Thoracic aorta (tissue), 2 donors: Measurements from ENCODE around the gene CDK6. TPM values are rescaled to one million over a fixed set of nuclear protein-coding genes. Genes with fewer than 3 reads are reported as not detected.

ENCODE experiments used
- ATAC-seq: fragments of 150-250 bp; one replicate; pipeline ENCODE4 v1.8.0; 2017; ENCODE audit warnings: low read depth; ENCODE audit not compliant: insufficient number of reproducible peaks, low FRiP score
- DNase-seq: peaks from one replicate; pipeline ENCODE4 v3.0.0-alpha.2; 2020; ENCODE audit warnings: low spot score
- H3K27ac ChIP-seq, 2 donors: fragments of 200-600 bp; sonication (generic); 1 replicate in 1 of 2; 2 replicates in 1 of 2; pipeline ENCODE4 v1.5.1; 2016; ENCODE audit warnings: mild to moderate bottlenecking in 2 of 2, moderate library complexity in 2 of 2
- H3K27me3 ChIP-seq: fragments of 200-600 bp; sonication (generic); replicated peaks from 2 replicates; pipeline ENCODE4 v1.6.0; 2016; ENCODE audit warnings: mild to moderate bottlenecking; ENCODE audit not compliant: insufficient read depth
- H3K36me3 ChIP-seq: fragments of 200-600 bp; sonication (generic); one replicate; pipeline ENCODE4 v1.5.1; 2016
- H3K4me1 ChIP-seq, 2 donors: fragments of 200-600 bp; sonication (generic); 1 replicate in 1 of 2; 2 replicates in 1 of 2; pipeline versions ENCODE4 v1.5.1 to v1.6.0; 2016; ENCODE audit warnings: low read depth in 2 of 2, mild to moderate bottlenecking in 1 of 2; ENCODE audit not compliant: control insufficient read depth in 1 of 2
- H3K4me3 ChIP-seq: fragments of 200-600 bp; sonication (generic); 2 replicates; pipeline ENCODE4 v1.5.1; 2016; ENCODE audit warnings: mild to moderate bottlenecking
- H3K9me3 ChIP-seq: fragments of 200-600 bp; sonication (generic); 2 replicates; pipeline ENCODE4 v1.5.1; 2016
- CTCF ChIP-seq: fragments of 200-600 bp; sonication (generic); IDR thresholded peaks from one replicate; pipeline ENCODE4 v1.5.1; 2019; ENCODE audit warnings: antibody characterized with exemption
- total RNA-seq, 2 donors: library from RNA; depleted of rRNA; stranded (reverse); fragments of >200 nt; gene quantifications; one replicate each; pipeline versions ENCODE4 v1.1.0 to v1.2.3, GENCODE V29; 2016

CDK6 gene
- total RNA-seq, 2 donors from 2014 or later = 25.5 to 31.8 TPM

DNA sequence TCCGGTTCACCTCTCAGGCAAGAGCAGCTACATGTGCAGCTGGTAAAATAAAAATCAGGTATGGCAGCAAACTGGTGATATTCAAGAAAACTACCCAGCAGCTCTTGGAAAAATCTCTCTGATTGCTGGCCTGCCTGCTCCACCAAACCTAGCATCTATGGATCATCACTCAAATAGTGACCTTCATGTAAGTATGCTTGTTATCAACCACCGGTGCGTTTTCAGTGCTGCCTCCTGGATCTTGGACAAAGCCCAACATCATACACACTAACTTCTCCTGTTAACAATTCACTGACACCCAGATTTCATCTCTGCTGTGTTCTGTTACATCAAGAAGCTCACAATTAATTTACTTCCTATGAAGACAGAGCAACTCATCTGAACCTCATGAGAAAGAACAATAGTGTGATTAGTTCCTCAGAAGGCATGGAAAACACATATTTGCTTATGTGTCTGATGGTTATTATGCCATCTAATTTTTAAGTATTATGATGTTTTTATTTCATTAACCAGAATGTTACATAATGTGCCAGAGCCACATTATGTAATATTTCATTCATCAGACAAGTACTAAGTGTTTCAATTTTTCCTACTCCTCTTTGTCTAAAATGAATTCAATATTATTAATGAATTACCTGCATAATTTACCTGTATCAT is 8.8 kb downstream of the CDK6 start:
- Histone ChIP-seq H3K27ac (no peak overlapping the region), H3K36me3 (no peaks in the 10 kb centered on the region), H3K9me3 (no peaks in the 10 kb centered on the region), H3K4me1 (peaks cover 29 to 49% of the 10 kb centered on the region in 2 donors), H3K27me3 (no peaks in the 10 kb centered on the region), H3K4me3 (no peak overlapping the region)
- TF ChIP-seq CTCF = no peak
- ATAC-seq (no peak), DNase-seq (no peak)

- H3K4me1 ChIP-seq = peaks cover 25 to 37% of the 10 kb centered on the region in 2 donors
- H3K36me3 ChIP-seq = no peaks in the 10 kb centered on the region
- H3K27me3 ChIP-seq = no peaks in the 10 kb centered on the region
- no peak for ATAC-seq
- no peak for TF ChIP-seq CTCF
- H3K27ac ChIP-seq = no peak overlapping the region
- no peak overlapping the region for H3K4me3 ChIP-seq
- DNase-seq = no peak
- no peaks in the 10 kb centered on the region for H3K9me3 ChIP-seq
Measured at GRCh38 chr7:92826258-92826938, 10.0 kb downstream of the CDK6 start.

DNA sequence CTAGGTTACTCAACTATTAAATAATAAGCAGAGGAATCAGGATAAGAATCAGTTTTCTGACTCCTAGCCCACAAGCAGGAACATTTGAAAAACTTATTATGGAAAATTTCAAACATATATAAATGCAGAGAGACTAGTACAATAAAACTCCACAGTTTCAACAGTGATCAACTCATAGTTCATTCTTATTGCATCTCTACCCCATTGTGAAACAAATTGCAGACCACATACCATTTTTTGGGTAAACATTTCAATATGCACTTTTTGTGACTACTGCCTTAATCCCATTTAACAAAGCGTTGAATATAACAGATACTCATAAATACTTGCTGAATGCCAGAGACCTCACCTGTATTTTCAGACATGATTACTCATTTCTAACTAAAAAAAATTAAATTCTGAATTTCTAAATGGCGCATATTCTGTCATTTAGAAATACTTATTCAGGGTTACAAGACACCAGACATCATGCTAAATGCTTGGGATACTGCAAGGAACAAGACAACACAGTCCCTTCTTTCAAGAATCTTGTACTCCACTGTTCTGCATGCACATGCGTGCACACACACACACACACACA is 11.4 kb downstream of the CDK6 start:
- H3K27ac ChIP-seq = no peak overlapping the region
- DNase-seq (no peak), ATAC-seq (no peak)
- no peaks in the 10 kb centered on the region for H3K9me3 ChIP-seq
- no peaks in the 10 kb centered on the region for H3K27me3 ChIP-seq
- no peaks in the 10 kb centered on the region for H3K36me3 ChIP-seq
- no peak for TF ChIP-seq CTCF
- H3K4me1 ChIP-seq = peaks cover 22 to 28% of the 10 kb centered on the region in 2 donors
- H3K4me3 ChIP-seq = no peak overlapping the region

DNA sequence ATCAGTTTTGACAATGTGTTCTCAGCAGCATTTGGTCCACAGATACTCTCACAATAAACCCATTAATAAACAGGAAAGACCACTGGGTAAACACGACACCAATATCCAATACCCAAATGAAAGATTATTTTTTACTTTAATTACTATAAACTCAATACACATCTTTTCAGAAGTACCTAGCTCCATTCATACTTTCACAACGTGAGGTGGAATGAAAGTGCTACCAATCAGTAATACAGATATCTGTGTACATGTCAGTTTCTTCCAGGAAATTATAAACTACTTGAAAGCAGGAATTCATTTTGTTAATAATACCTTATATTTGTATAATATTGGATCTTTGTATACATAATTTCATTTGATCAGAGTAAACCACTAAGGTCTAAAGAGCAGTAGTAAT is 11.9 kb downstream of the CDK6 start:
- Histone ChIP-seq H3K36me3 (no peaks in the 10 kb centered on the region), H3K4me3 (no peak overlapping the region), H3K27ac (no peak overlapping the region), H3K4me1 (peaks cover 21 to 24% of the 10 kb centered on the region in 2 donors), H3K27me3 (no peaks in the 10 kb centered on the region), H3K9me3 (no peaks in the 10 kb centered on the region)
- ATAC-seq (no peak), DNase-seq (no peak)
- no peak for TF ChIP-seq CTCF

GRCh38 chr7:92823042-92823441 is 13.3 kb downstream of the CDK6 start:
- ATAC-seq (no peak), DNase-seq (no peak)
- H3K27ac ChIP-seq = no peak overlapping the region
- no peak for TF ChIP-seq CTCF
- H3K36me3 ChIP-seq = no peaks in the 10 kb centered on the region
- no peaks in the 10 kb centered on the region for H3K27me3 ChIP-seq
- H3K4me1 ChIP-seq = peaks cover 21% of the 10 kb centered on the region in 2 donors
- H3K4me3 ChIP-seq = no peak overlapping the region
- H3K9me3 ChIP-seq = no peaks in the 10 kb centered on the region
